CD4-positive, alpha-beta T cell treated with Interleukin-15 for 1 hour (primary cell): ENCODE data around the gene IL12RB2.
"Not testable (repeated sequence)": the region's sequence is repeated elsewhere in the genome, so short reads cannot be mapped to it uniquely, and the experiment has no call there.

ENCODE experiments used
- DNase-seq: peaks from one replicate; pipeline ENCODE4 v3.0.0-alpha.2; 2020

The IL12RB2 gene

GRCh38 chr1:67352211-67352610 is 44.5 kb downstream of the IL12RB2 start:
- no peak for DNase-seq

GRCh38 chr1:67355745-67356424 is 48.2 kb downstream of the IL12RB2 start:
- no peak for DNase-seq

GRCh38 chr1:67359592-67359991 is 51.9 kb downstream of the IL12RB2 start:
- no peak for DNase-seq

- no peak for DNase-seq
These were observed 54.0 kb downstream of the IL12RB2 start for GRCh38 chr1:67361641-67362040.

- DNase-seq: no peak
These were observed 59.8 kb downstream of the IL12RB2 start for GRCh38 chr1:67367370-67368045.

GRCh38 chr1:67368046-67368514 is 60.4 kb downstream of the IL12RB2 start:
- DNase-seq: no peak

GRCh38 chr1:67371043-67371442 is 63.4 kb downstream of the IL12RB2 start:
- no peak for DNase-seq

GRCh38 chr1:67371681-67372080 is 64.0 kb downstream of the IL12RB2 start:
- DNase-seq: no peak

- no peak for DNase-seq
These were observed 64.5 kb downstream of the IL12RB2 start for GRCh38 chr1:67372136-67372535.

GRCh38 chr1:67372898-67373297 is 65.2 kb downstream of the IL12RB2 start:
- no peak for DNase-seq

- no peak for DNase-seq
These were observed 68.7 kb downstream of the IL12RB2 start for GRCh38 chr1:67376381-67376780.

- no peak for DNase-seq
These were observed 69.6 kb downstream of the IL12RB2 start for GRCh38 chr1:67377253-67377652.

GRCh38 chr1:67381154-67381553 is 73.5 kb downstream of the IL12RB2 start:
- no peak for DNase-seq

- DNase-seq: no peak
These were observed 74.6 kb downstream of the IL12RB2 start for GRCh38 chr1:67382292-67382691.

GRCh38 chr1:67383999-67384638 is 76.4 kb downstream of the IL12RB2 start:
- DNase-seq: no peak

GRCh38 chr1:67390041-67390887 is 82.6 kb downstream of the IL12RB2 start:
- no peak for DNase-seq

GRCh38 chr1:67393240-67393639 is 85.6 kb downstream of the IL12RB2 start:
- no peak for DNase-seq

GRCh38 chr1:67393737-67394136 is 86.1 kb downstream of the IL12RB2 start:
- no peak for DNase-seq

- no peak for DNase-seq
These were observed 86.9 kb downstream of the IL12RB2 start for GRCh38 chr1:67394548-67394947.

- DNase-seq: no peak
These were observed 91.7 kb downstream of the IL12RB2 start for GRCh38 chr1:67399199-67399993.

GRCh38 chr1:67400029-67400786 is 92.5 kb downstream of the IL12RB2 start:
- not testable (repeated sequence) for DNase-seq
